NCI-H146 treated with DMSO at 0.1 percent for 48 hours (cell line): ENCODE measurements around the gene TMEM131L.
"Not testable (repeated sequence)": the region's sequence is repeated elsewhere in the genome, so short reads cannot be mapped to it uniquely, and the experiment has no call there.

Source experiments
- DNase-seq: peaks from one replicate; lab custom pipeline; 2025; ENCODE audit not compliant: unreplicated experiment; lab: John Stamatoyannopoulos, UW

The TMEM131L gene

DNA sequence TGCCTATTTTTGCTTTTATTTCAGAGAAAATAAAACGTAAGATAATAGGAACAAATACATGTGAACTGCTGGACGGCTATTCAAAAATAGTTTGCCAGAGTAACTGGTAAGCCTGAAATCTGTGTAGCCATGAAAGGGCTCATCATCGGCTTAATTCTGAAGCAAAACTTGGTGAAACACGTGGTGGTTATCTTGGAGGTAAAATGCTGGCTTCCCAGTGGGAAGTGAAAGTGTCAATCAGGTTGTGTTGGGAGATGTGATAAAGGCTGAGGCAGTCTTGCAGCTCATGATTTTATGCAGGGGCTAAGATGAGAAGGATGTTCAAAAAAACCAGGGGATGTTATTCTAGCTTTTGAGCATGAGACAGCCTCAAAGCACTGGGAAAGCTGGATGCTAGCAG is 181.8 kb downstream of the TMEM131L start:
- DNase-seq = no peak

DNA sequence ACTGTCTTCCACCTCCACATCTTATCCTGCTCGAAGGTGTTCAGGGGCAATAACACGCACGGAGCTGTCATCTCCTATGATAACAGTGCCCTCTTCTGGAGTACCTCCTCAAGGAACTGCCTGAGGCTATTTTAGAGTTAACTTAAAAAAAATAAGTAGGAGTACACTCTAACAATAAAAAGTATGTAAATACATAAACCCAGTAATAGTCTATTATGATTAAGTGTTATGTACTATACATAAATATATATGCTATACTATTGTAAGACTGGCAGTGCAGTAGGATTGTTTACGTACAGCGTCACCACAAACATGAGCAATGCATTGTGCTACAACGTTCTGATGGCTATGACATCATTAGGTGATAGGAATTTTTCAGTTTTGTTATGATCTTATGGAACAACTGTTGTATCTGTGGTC is 183.4 kb downstream of the TMEM131L start:
- no peak for DNase-seq

DNA sequence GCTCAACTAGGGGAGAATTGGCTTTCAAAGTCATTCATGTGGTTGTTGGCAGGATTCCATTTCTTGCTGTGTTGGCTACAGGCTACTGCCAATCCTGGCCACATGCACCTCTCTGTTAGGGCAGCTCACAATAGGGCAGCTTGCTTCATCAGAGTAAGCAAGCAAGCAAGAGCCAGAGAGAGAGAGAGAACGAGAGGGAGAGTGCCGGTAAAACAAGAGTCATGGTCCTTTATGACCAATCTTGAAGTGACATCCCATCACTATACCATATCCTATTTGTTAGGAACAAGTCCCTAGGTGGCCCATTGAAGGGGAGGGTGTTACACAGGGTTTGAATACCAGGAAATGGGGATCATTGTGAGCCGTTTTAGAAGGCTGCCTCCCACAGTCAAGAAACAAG is 185.0 kb downstream of the TMEM131L start:
- DNase-seq = no peak

- DNase-seq = no peak
Measured at GRCh38 chr4:153651587-153651986, 185.4 kb downstream of the TMEM131L start.

- no peak for DNase-seq
Measured at GRCh38 chr4:153652051-153652784, 186.1 kb downstream of the TMEM131L start.

- no peak for DNase-seq
Measured at GRCh38 chr4:153655002-153655541, 188.9 kb downstream of the TMEM131L start.

DNA sequence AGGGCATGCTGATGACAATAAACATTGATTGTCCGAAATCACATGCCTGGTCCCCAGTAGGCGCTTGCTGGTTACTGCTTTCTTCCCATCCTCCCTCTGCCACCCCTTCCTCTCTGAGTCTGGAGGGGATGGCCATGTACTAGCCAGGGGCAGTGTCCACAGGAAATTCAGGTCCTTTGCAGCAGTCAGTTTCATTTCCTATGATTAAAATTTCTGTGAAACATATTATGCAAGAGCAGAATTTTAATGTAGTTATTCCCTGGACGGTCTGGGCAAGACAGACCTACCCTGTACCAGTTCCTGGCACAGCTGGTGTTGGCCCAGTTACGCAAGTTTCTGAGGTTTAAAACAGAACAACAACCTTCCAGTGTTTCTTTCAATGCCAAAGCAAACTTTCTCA is 189.8 kb downstream of the TMEM131L start:
- no peak for DNase-seq

DNA sequence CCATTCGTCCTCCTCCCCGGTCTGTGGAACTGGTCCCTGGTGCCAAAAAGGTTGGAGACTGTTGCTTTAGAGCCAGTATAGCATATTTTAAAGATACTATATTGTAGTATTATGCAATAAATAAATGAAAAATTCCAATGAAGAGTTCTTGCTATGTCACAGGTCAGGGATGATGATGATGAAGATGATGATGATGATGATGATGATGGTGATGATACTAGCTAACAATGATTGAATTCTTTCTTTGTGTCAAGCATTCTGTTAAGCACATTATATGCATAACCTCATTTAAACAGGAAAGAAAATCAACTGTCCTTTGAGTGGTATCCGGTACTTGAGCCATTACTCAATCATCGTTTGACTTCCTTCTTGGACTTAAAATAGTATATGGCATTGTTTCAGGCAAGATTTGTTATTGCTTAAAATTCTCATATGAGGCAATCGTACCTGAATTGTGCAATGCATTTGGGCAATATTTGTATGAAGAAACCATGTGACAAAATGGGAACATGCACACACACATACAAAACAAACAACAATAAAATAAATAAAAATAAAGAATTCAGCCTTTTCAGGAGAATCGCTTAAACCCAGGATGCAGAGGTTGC is 195.2 kb downstream of the TMEM131L start:
- no peak for DNase-seq

DNA sequence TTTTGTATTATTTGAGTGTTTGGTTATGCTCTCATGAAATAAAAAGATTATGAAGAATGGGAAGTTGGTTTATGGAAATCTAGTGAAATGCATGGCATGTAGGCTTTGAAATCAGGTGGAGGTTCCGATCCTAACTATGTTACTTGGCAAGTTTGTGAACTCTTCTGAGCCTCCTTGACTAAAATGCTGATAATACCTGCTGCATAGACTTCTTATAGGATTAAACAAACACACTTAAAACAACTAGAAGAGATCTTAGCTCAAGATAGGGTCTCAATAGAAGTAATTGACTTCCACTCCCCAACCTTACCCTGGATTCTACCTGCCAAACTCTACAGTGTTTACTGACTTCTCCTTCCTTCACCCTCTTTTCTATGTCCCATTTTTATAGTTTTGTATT is 195.7 kb downstream of the TMEM131L start:
- no peak for DNase-seq

DNA sequence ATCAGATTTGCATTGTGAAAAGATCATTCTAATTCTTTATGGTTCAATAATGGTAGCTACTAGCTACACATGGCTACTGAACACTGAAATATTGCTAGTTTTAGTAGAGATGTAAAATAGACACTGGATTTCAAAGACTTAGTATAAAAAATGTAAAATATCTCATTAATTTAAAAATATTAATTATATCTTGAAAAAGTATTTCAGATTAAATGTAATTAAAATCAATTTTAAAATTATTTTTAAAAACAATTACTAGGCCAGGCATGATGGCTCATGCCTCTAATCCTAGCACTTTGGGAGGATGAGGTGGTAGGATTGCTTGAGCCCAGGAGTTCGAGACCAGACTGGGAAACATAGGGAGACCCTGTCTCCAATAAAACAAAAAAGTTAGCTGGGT is 197.5 kb downstream of the TMEM131L start:
- no peak for DNase-seq

DNA sequence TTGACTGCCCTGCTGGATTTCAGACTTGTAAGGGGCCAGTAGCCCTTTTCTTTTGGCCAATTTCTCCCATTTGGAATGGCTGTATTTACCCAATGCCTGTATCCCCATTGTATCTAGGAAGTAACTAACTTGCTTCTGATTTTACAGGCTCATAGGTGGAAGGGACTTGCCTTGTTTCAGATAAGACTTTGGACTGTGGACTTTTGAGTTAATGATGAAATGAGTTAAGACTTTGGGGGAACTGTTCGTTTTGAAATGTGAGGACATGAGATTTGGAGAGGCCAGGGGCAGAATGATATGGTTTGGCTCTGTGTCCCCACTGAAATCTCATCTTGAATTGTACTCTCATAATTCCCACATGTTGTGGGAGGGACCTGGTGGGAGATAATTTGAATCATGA is 200.3 kb downstream of the TMEM131L start:
- not testable (repeated sequence) for DNase-seq

GRCh38 chr4:153668647-153669046 is 202.5 kb downstream of the TMEM131L start:
- no peak for DNase-seq

DNA sequence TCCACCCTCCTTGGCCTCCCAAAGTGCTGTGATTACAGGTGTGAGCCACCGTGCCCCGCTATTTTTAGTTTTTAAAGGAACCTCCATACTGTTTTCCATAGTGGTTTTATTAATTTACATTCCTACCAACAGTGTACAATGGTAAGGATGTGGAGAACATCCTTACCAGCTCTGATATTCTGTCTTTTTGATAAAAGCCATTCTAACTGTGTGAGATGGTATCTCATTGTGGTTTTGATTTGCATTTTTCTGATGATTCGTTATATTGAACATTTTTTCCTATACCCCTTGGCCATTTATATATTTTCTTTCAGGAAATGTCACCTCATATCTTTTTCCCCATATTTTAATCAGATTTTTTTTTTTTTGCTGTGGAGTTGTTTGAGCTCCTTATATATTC is 203.7 kb downstream of the TMEM131L start:
- no peak for DNase-seq

- DNase-seq = no peak
Measured at GRCh38 chr4:153676486-153676885, 210.3 kb downstream of the TMEM131L start.

DNA sequence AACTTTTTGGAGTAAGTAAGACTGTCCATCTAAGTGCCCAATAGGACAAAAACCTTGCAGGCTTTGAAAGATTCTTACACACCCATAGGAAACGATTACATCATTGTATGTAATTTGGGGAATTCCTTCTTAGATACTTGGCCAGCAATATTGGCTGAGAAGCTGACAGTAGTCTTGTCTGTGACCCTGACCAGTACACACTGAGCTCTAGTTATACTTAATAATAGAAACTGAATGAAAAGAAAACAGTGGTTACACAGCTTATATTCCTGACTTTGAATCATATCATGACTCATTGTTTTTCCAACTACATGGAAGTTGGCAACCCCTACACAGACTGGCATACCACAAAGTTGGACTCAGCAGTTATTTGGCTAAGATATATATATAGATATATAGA is 210.8 kb downstream of the TMEM131L start:
- no peak for DNase-seq

DNA sequence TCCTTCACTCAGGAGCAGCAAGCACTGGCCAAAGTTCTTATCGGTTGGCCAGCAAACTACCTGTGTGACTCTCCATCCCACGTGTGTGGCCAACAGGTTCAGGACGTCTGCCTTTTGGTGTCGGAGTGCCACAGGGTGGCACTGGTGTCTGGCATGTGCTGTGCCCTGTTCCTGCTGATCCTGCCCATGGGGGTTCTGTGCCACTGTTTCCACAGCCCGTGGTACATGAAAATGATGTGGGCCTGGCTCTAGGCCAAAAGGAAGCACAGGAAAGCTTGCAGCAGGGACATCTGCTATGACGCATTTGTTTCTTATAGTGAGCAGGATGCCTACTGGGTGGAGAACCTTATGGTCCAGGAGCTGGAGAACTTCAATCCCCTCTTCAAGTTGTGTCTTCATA is 213.3 kb downstream of the TMEM131L start:
- no peak for DNase-seq

GRCh38 chr4:153683763-153684181 is 217.6 kb downstream of the TMEM131L start:
- no peak for DNase-seq

- DNase-seq = no peak
Measured at GRCh38 chr4:153684182-153684970, 218.2 kb downstream of the TMEM131L start, which contains the start of gene TLR2. TLR2 (plus strand) TSS chr4:153684280; CDS start chr4:153702908, 18,628 bp downstream.

GRCh38 chr4:153684971-153685371 is 218.8 kb downstream of the TMEM131L start:
- DNase-seq = no peak
